PC-9 (cell line): ENCODE measurements around the gene CTNND2.

Experiments used
- EZH2 ChIP-seq: fragments of 200-600 bp; sonication (generic); IDR thresholded peaks from 2 replicates; pipeline ENCODE4 v1.8.0; 2017; ENCODE audit warnings: antibody characterized with exemption, low read depth
- TF ChIP-seq, protein P1 (sequence below): fragments of 200-600 bp; sonication (generic); conservative IDR thresholded peaks from 2 replicates; pipeline ENCODE4 v1.6.1; 2017; ENCODE audit warnings: mixed run types, antibody characterized with exemption, mild to moderate bottlenecking, moderate library complexity

DNA sequence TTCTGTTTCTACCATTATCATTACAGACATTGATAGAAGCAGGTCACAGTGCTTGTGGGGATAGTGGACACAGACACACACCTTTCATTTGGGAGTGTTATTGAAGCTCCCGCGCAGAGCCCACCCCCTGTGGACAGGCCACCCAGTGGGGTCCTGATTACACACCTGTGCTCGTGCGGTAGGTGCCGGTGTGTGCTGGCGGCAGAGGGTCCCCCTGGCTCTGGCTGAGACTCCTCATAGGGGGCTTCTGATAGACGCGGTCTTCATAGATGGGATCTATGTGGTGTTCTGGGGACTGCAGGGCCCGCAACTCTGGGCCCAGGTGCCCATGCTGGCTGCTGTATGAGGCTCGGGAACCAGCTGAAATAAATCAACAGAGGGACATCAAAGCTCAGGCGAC is 539.7 kb downstream of the CTNND2 start:
- TF ChIP-seq, protein P1, sequence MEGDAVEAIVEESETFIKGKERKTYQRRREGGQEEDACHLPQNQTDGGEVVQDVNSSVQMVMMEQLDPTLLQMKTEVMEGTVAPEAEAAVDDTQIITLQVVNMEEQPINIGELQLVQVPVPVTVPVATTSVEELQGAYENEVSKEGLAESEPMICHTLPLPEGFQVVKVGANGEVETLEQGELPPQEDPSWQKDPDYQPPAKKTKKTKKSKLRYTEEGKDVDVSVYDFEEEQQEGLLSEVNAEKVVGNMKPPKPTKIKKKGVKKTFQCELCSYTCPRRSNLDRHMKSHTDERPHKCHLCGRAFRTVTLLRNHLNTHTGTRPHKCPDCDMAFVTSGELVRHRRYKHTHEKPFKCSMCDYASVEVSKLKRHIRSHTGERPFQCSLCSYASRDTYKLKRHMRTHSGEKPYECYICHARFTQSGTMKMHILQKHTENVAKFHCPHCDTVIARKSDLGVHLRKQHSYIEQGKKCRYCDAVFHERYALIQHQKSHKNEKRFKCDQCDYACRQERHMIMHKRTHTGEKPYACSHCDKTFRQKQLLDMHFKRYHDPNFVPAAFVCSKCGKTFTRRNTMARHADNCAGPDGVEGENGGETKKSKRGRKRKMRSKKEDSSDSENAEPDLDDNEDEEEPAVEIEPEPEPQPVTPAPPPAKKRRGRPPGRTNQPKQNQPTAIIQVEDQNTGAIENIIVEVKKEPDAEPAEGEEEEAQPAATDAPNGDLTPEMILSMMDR: no peak
- no peak for TF ChIP-seq EZH2
